Measurements from ENCODE around the gene RNF220.

The RNF220 gene

DNA sequence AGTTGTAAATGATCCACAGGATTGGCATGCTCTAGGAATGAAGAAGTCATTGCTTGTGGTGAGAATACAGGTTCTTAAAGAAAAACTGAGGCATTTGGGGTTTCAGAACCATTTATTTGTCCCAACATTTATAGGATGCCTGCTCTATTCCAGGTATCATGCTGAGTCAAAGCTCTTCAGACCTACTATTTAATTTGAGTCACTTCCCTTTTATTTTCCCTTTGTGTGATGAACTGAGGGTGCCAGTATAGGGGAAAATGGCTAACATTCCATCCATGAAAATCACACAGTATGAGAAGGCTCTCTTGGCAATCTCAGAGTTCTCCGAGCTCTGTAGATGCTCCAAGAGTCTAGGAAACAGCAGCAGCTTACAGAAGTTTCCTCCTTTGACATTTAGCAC lies 110.4 kb downstream of the RNF220 start:
- in situ Hi-C loops (cut with MboI; ENCODE audit: low sequenced_read_pairs) = no loop called here

DNA sequence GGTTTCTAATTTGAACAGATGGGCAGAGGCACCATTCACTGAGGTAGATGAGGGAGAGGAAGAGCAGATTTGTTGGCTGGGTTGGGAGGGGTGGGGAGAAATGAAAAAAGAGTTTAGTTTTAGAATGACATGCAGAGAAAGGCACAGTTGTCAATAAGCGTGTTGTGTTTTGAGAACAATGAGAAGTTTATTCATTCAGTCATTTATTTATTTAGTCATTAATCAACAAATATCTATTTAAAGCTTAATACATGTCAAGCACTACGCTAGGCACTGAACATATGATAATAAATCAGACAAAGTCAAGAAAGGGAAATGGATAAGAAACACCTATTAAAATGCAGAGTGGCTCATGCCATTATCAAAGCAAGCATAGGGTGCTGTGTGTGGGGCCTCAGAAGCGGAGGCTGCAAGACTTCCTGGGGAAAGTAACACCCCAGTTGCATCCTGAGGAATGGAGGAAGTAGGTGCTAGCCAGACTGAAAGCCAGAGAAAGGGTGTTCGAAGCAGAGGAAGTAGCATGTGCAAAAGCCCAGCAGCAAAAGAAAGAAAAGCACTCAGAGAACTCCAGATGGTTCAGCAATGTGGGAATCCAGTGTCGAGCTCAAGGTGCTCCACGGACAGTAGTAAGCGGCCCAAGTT lies 114.1 kb downstream of the RNF220 start:
- in situ Hi-C loops (cut with MboI; ENCODE audit: low sequenced_read_pairs) = no loop called here

DNA sequence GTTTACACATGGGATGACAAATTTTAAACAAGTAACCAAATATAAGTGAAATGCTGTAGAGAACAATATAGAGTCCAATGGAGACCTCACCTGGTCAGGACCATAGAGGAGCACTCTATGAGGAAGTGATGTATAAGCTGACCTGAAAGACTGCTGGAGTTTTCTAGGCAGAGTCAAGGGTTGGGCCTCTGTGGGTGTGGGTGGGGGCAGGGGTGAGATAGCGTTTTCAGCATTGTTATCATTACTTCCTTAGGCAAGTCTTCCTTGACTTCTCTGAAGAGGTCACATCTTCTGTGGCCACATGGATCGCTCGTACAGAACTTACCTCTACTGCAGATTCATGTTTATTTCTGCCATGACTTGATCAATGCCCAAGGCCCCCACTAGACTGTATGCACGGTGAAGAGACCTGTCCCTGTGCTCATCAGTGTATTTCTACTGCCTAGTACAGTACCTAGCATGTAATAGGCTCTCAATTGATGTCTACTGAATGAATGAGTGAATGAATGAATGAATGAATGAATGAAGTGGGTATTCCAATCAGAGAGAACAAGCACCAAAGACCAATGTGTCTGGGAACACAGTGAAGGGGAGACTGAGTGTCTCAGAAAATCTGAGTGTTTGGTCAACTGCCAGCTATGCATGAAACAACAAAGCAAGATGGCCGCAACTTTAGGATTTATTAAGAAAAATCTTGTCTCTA lies 116.5 kb downstream of the RNF220 start:
- in situ Hi-C loops (cut with MboI; ENCODE audit: low sequenced_read_pairs) = no loop called here

DNA sequence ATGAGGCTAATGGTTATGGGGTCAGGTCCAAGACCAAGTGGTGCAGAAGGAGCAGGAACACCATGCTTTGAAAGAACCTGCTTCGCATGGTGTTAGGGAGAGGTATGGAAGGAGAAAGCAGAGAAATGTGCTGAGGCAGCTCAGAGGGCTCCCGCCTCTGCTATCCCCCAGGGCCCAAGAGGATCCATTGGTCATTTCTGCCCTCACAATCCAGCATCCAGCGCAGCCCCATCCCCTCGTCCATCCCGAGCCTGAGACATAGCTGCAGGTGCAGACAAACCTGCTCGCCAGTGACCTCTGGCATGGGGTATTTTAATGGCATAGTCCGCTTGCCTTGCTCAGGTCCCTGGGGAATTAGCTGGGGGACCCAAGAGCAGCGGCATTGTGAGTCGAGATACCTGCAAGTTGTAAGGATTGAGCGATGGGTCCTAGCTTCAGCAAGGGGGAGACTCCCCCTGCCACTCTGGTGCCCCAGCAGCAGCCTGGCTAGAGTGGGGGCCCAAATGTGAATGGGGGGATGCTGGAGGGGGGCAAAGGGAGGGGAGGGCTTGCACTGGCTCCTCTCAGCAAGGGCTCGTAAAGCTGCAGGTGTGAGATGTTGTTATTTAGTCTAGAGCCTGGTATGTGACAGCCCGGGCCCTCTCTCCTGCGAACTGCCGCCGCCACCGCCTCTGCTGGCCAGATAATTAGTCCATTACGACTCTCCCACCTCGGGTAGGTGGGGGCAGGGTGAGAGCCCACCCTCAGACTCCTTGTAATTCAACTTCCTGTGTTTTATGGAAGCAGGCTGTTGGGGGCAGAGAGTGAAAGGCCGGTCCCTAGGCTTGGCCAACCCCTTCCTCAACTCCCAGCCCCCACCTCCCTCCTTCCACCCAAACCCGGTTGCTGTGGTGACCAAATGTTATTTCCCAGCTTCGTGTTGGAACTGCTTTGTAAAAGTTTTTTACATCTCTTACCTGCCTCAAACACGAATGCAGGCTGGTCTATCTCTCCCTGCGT lies 118.8 kb downstream of the RNF220 start:
- in situ Hi-C loops (cut with MboI; ENCODE audit: low sequenced_read_pairs) = no loop called here

DNA sequence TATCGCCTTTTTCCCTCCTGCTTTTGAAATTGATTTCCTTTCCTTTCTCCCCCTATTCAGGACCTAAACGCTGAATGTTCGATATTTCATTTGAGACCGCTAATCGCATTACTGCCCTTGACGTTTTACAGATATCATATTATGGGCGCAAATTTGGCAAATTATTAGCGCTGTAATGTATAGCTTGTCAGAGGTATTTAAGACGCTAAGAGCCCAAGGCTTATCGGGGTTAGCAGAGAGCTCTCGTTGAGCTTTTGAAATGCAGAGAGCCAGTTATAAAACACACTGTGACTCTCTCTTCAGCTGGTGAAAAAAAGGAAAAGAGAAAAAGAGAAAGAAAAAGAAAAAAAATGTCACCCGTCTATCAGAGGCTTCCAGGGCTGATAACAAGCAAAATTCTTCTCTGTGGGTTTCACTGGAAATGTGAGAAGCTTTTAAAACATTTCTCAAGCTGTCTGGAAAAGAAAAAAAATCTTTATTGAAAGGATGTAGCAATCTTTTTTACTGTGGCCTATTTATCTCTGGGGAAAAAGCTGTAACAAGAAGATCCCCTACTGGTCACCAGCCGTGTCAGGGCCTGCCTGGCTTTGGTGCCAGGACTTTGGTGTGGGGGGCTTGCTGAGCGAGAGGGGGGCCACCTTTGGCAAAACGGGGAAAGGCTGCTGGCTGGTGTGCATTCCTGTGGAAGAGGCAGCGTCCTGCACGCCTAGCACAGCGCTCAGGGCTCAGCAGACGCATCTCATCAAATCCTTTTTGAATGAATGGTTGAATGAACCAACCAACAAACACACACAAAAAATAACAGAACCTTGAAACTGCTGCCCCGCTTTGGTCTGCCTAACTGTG lies 119.8 kb downstream of the RNF220 start:
- in situ Hi-C loops (cut with MboI; ENCODE audit: low sequenced_read_pairs) = no loop called here

DNA sequence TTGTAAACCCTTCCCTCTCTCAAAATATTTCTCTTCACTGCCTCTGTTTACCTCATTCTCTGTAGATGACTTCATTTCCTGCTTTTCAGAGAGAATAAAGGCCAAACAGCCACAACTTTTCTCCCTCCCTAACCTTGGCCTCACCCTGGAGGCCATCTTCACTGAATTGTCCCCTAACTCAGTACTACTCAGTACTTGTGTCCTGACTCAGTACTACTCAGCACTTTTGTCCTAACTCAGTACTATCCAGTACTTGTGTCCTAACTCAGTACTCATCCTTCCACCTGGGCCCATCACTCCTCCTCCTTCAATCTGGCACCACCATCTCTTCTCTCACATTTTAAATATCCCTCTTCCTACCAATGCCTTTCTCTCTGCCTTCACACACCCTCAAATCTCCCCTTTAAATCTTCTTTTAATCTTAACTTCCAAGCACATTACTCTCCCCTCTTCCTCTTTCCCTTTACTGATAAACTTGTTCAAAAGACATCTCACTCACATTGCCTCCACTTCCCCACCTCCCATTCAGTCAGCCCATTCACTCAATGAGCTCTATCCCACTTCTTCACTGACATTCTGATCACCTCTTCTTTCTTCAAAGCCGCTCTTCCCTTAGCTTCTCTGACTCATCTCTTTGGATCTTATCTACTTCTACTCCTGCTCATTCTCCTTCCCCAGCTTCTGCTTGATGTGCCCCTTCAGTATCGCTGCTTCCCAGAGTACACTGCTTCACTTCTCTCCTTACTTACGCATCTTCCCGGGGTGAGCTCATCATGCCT lies 121.4 kb downstream of the RNF220 start:
- in situ Hi-C loops (cut with MboI; ENCODE audit: low sequenced_read_pairs) = no loop called here

DNA sequence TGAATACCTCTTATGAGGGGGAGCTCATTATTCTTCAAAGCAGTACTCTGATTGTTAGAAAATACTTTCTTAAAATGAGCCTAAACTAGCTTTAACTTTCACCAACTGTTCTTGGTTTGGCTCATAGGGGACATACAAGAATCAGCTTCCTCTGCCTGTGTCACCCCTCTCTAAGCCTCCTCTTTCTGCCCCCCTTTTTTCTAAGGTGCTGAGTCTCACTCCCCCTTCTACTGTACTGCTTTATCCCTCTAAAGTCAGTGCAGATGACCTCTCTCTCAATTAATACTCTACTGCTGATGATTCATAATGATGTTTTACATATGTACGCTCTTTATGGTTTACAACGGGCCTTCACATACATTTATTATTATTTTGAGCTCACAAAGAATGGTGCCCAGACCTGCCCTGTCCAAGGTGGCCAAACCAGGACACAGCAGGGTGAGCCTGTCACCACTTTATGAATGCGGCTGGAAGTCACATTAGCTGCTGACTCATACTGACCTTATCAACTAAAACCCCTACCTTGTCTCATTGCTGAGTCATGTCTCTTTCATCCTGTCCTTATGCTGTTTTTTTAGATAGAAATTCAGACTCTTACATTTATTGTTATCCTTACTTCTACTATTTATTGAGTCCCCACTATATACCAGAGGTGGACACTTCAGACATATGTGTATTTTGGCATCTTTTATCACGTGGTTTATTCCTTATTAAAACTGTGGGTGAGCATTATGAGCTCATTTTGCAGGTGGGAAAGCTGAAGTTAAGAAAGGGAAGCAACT lies 126.9 kb downstream of the RNF220 start:
- in situ Hi-C loops (cut with MboI; ENCODE audit: low sequenced_read_pairs) = no loop called here

DNA sequence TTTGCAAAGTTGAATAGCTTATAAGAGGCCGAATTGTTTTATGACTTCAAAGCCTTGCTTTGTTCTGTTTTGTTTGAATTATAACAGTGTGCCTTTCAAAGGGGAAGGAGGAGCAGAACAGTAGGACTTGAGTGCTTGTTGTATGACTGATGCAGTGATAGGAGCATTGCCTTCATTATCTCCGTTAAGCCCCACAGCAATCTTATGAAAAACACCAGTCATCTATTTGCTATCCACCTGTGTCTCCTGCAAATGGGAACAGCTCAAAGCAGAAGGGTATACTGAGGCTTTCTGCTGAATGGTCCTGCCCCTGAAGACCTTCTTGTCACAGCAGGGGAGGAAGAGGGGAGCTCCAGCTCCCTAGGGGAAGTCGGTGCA lies 127.5 kb downstream of the RNF220 start:
- in situ Hi-C loops (cut with MboI; ENCODE audit: low sequenced_read_pairs) = no loop called here

DNA sequence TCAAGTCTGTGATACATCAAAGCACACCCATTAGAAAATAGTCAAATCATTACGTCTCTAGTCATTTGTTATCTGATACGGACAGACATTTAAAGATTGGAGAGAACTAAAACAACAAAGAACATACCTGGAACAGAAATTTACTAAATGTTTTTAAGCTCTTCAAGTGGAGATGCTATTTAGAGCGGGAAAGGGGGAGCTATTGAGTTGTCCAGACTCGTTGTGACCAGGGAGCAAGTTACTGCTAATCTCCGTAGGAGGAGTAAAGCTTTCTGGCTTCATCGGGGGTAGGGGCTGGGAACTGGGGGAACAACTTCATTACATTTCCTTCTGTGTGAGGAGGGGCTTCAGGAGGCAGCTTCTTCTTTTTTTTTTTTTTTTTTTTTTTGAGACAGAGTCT lies 129.7 kb downstream of the RNF220 start:
- in situ Hi-C loops (cut with MboI; ENCODE audit: low sequenced_read_pairs) = no loop called here

DNA sequence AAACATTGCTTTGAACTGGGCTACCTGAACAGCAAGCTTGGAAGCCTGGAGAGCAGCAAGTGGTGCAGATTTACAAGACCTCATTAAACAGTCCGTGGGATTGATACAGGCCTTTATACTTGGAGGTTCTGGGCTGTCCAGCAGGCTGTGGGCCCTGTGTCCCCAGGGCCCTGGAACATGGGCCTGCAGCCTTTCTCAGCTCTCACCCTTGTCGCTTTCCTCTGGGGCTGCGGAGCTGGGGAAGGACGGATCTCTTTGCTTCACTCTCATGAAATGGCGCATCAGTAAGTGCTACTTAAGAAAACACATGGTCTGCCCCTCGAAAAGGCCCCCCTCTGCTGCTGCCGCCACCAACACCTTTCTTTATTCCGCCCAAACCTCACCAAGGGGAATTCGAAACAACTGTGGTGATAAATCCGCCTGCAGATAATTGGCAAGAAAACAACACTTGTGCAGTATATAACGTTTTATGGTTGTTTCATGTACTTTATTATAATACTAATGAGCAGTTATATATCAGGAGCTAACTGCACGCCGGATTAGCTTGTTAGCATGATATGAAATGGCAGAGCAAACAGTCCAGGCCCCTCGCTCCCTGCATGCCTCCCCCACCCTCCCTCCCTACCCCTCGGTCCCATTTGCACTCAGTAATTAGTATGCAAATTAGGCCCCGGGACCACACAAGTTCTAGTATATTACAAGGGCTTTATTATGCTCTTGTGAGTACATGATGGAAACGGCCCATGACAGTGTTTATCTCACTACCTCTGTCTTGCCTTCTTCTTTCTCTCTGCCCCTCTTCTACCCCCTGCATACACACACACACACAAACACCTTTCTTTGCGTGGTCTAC lies 131.5 kb downstream of the RNF220 start:
- in situ Hi-C loops (cut with MboI; ENCODE audit: low sequenced_read_pairs) = no loop called here

DNA sequence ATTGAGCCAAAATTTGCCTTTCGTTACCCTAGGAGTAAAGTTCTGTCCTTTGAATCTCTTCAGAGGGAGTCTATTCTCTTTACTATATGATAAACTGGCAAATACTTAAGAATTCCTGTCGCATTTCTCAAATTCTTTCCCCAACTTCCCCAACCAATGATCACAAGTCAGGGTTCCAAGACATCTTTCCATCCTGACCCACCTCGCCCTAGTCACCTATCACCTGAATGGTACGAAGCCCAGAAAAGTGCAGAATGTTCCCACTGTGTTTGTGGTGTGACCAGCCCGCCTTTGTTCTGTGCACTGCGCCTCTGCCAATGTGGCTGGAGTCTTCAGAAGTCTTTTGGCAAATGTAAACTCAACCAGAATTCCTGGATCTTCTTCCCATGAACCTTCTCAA lies 132.5 kb downstream of the RNF220 start:
- in situ Hi-C loops (cut with MboI; ENCODE audit: low sequenced_read_pairs) = no loop called here

DNA sequence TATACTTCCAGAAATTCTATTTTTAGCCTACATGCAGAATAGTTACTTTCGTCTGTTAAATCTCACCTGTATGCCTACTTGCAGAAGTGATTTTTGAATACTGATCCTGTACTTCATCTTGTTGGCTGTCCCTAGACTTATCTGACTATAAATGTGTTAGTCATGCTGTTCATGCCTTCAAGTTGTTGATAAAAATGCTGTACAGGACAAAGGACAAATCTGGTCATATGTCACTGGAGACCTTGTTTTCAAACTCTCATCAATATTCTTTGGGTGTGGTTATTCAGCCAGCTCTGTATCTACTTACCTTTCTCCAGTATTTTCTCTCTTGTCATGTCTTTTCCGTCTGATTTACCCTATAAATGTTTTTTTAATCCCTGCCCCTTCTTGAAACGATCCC lies 132.9 kb downstream of the RNF220 start:
- in situ Hi-C loops (cut with MboI; ENCODE audit: low sequenced_read_pairs) = no loop called here

DNA sequence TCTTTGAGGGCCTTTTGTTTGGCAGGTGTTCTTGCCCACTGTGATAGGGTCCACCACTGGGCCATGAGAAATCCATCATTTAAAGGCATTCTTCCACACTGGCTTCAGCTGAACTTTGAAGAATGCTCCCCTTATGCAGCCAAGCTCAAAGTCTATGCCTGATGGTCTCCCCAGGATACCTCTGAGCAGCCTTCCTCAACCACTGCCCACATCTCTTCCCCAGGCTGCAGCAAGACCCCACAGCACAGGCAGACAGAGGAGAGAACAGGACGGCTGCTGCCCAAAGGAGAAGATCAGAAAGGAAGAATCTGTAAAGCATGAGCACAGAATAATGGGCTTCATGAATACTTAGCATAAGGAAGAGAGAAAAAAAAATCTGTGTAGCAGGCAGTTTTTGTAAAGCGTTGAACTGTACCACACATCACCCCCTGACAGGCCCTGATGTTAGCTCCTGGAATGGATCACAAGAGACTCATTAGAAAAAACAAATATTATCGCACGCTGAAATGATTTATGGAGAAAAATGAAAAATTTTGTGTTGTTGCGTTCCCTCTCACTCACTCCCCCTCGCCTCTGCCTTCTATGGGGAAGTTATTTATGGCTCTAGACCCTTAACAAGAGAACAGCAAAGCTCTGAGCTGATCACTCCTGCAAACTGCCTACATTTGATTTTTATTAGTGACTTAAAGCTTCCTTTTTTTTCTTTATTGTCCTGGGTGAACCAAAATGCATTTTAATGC lies 135.1 kb downstream of the RNF220 start:
- in situ Hi-C loops (cut with MboI; ENCODE audit: low sequenced_read_pairs) = no loop called here

DNA sequence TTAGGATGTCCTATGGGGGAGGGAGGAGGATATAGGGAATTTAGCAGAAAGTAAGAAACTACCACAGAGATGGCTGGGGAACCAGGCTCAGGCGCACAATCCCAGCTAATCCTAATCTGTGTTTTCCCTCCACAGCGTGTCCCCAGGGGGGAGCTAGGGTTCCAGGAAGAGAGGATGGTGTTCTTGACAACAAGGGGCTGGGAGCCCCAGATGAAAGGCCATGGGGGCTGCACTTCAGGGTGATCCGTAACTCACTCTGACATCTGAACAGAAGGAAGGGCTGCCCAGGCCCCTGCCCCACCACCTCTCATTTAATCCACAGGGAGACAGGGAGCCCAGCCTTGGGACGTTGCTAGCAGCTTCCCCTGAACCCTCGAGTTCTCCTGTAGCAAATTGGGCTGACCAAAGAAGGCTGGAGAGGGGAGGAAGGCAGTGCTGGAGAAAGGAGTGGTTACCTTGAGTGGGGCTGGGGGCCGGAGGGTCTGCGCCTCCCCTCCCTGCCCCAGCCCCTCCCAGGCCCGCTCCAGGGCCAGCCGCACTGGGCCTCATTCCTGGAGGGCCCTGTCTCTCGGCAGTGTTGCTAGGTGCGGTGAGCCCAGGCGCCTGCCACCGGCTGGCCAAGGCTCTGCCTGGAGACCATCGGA lies 137.5 kb downstream of the RNF220 start:
- in situ Hi-C loops (cut with MboI; ENCODE audit: low sequenced_read_pairs) = no loop called here

DNA sequence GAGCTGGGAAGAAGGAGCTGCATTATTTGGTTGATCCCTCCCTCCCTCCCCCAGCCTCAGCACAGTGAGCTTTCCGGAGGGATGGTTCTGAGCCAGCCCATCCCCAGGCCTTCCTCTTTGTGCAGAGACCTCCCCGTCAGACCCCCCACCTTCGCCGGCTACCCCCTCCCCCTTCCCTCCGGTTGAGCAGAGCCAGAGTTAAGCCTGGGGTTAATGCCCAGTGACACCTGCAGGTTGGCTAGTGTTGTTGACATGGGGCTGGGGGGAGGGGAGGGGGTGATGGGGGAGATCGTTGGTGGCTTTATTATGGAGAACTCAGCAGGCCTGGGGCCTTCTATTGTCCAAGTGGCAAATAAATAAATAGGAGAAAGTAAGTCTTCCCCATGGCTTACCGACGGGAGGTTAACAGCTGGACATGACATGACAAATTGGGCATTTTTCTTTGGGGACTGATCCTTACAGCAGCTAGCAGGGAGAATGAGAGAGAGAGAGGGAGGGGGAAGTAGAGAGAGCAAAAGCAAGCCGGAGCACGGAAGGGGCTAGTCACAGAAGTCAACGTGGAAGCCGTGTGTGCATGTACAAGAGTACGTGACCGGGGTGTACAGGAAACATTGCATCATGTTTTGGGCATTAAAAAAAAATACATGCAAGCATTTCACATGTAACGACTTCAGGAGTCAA lies 138.1 kb downstream of the RNF220 start:
- in situ Hi-C loops (cut with MboI; ENCODE audit: low sequenced_read_pairs) = no loop called here

DNA sequence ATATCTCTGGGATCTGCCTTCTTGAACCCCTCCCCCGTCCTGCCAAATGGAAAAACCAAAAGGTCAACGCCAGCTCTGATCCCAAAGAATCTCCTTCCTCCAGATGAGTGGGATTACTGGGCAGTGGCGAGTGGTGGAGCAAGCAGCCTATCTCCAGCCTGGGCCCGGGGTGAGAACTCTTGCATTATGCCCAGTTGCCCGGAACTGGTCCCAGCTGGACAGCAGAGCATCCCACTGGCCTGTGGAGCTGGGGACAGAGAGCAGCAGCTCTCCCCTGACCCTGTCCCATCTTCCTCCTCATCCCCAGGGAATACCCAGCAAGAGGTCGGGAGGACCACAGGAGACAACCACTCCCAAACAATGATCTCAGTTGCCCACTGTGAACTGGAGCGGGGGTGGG lies 138.7 kb downstream of the RNF220 start:
- in situ Hi-C loops (cut with MboI; ENCODE audit: low sequenced_read_pairs) = no loop called here

DNA sequence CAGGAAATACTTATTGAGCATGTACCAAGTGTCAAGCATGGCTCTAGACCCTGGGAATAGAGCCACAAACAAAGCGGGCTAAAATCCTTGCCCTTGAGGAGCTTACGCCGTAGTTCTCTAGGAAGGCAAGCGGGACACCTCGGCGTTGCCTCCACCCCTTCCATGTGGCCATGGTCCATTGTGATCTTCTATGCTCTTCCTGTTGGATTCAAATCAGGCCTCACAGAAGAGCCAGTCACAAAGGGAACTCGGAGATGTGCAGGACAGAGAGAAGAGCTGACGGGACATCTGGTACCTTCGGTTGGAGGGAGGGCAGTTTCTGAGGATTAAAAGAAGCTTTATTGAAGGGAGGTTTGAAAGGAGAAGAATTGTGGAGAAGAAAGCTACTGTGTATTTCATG lies 139.9 kb downstream of the RNF220 start:
- in situ Hi-C loops (cut with MboI; ENCODE audit: low sequenced_read_pairs) = no loop called here

Data from hTERT RPE-1 (cell line).